Loucy (cell line): ENCODE data around the gene FARS2.

Experiments
- EZH2phosphoT487 ChIP-seq: fragments of 200-600 bp; IDR thresholded peaks from 2 replicates; pipeline ENCODE4 v1.6.1; 2018; ENCODE audit warnings: antibody characterized with exemption, mild to moderate bottlenecking, moderate library complexity, borderline replicate concordance
- TF ChIP-seq, protein P1 (sequence below): fragments of 200-600 bp; sonication (generic); conservative IDR thresholded peaks from 2 replicates; pipeline ENCODE4 v1.5.1; 2014; ENCODE audit warnings: mild to moderate bottlenecking, antibody characterized with exemption, low read length

DNA sequence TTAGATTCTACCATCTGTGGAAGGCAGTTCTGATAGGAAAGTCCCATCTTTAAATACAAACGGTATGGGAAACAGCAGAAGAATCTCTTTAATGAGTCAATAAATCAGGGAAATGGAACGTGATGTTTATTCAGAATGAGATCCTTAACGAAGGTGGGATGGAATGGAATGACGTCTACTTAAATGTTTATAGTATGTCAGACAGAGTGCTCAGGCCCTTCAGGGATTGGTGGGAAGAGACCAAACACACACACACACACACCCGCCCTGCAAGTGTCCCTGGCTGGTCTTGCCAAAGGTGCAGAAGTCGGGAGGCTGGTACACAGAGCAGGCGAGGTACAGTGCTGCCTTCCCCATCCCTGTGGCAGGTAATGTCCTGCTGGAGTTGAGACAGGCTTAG is 164.0 kb downstream of the FARS2 start:
- TF ChIP-seq, protein P1, sequence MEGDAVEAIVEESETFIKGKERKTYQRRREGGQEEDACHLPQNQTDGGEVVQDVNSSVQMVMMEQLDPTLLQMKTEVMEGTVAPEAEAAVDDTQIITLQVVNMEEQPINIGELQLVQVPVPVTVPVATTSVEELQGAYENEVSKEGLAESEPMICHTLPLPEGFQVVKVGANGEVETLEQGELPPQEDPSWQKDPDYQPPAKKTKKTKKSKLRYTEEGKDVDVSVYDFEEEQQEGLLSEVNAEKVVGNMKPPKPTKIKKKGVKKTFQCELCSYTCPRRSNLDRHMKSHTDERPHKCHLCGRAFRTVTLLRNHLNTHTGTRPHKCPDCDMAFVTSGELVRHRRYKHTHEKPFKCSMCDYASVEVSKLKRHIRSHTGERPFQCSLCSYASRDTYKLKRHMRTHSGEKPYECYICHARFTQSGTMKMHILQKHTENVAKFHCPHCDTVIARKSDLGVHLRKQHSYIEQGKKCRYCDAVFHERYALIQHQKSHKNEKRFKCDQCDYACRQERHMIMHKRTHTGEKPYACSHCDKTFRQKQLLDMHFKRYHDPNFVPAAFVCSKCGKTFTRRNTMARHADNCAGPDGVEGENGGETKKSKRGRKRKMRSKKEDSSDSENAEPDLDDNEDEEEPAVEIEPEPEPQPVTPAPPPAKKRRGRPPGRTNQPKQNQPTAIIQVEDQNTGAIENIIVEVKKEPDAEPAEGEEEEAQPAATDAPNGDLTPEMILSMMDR, result no peak
- no peak for TF ChIP-seq EZH2phosphoT487
